GM19438 (cell line): ENCODE results near the gene CSRP2.

ENCODE experiments used
- ATAC-seq: cut with Tn5 transposase; IDR thresholded peaks from one replicate; pipeline ENCODE4 v1.9.1; 2021; ENCODE audit warnings: low read depth; ENCODE audit not compliant: unreplicated experiment

Gene CSRP2

DNA sequence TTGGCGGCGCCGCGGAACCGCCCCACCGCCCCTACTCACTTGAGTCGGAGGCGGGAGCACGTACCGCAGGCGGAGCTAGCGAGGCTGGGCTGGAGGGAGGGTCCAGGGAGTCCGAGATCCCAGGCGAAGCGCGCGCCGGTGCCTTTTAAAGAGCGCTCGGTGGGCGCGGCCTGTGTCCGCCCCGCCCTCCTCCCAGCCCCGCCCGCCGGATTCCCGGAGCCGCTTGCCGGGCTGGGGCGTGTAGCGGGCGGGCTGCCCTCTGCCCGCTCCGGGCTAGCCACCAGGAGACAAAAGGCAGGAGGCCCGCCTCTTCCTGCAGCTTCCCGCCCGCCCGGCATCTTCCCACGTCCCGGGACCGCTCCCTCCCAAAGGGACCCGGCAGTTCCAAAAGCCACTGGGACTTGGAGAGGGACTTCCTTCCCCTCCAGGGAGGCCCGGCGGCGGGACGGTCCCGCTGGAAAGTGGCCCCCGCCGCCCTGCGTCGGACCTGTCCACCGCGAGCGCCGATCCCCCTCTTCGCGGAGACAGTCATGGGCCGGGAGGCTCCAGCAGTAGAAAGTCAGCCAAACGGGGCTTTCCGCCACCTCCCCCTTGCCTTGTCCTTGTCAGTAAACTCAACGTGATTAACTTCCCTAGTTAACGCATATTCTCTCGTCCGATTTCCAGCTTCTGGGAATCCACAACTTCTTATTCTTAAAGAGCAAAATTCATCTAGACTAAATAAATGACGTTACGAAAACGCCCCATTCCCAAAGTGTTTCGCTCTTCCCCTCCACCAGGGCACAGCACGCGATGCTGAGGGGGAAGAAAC, at the start of gene CSRP2:
Gene CSRP2, minus strand, starts transcription at position 121 of the 811 bp plus-strand sequence. CDS start 12,759 bp downstream, outside the sequence.
- ATAC-seq = peak; percentile 94

DNA sequence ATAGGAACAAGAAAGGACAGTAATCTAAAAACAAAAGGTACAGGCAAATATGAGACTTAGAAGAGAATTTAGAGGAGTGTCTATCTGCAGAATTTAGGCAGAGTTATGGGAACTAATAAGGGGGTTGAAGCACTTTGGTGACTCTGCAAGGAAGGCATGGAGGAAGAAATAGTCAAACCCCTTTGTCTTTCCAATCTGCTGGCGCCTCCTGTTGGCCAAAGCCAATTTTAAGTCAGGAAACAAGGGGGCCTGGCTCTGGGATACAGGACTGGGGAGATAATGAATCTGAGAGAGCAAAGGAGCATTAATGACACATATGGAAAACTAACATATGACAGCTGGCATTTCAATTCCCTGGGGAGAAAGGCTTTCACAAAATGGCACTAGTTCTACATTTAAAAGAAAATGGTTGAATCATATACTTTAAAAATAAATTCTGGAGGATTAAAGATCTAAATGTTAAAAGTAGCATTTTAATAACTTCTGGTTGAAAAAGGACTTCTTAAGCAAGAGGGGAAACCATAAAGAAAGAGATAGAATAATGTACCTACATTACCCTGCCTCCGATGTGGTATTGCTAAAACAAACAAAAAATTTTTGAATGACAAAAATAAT, 48.5 kb upstream of the CSRP2 start:
- ATAC-seq = no peak

DNA sequence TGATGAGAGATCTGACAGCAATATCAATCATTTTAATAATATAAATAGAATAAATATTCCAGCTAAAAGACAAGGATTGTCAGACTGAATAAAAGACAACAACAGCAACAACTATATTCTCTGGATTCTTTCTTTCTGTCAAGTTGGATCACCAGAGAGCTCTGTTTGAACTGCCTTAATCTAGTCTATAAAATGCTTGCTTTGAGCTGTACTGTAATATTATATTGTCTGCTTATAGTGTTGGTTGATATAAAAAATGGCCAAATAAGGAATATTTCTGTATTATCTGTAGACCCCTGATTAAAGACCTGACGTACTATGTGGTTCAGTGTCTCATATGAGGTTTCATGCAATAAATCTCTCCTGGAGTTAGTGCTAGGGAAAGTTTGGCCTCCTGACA, 46.3 kb upstream of the CSRP2 start:
- no peak for ATAC-seq

DNA sequence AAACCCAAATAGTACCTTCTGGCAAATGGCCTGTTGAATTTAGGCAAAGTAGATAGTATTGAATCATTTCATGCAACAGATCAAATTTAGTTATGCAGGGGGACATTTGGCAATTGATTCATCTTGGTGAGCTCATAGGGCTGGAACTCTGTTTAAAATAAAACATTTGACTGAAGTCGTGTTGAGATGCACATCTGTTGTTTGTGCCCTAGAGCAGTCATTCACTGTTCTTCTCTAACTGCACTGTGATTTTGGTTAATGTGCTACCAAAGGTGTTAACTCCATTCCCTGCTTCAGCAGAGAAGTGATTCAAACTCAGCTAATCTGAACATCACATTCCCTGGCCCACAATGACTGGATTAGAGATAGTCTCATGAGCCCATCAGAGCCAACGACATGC, 44.0 kb upstream of the CSRP2 start:
- no peak for ATAC-seq

DNA sequence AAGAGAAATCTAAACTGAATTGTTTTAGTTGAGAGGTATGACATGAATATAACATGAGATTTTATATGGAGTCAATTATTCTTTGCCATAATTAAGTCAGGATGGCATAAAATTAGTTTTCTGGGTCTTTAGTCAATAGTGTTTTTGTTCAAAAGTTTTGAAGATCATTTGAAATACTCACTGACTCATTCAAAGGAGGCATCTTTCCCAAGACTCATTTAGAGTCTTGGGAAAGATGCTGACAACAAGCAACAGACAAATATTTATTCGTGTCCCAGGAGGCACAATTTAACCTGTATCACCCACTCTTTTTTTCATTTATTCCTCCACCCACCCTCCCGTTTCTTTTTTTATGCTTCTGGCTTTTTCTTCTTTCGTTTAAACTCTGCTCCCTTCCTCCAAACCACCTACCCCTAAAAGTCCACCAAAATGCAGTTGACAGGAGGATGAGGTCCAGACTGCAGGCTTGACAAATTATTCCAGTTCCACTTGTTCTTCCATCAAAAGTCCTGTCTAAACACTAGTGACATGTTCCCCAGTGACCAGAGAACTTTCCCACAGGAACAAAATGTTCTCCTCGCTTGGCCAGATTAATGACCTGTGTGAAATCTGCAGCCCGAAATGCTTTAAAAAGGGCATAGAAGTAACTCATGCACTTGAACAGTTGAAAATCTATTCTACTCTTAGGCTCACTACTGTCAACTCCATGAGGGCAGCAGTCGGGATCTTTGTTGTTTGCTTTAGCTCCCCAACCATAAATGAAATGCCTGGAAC, 43.3 kb upstream of the CSRP2 start:
- no peak for ATAC-seq

DNA sequence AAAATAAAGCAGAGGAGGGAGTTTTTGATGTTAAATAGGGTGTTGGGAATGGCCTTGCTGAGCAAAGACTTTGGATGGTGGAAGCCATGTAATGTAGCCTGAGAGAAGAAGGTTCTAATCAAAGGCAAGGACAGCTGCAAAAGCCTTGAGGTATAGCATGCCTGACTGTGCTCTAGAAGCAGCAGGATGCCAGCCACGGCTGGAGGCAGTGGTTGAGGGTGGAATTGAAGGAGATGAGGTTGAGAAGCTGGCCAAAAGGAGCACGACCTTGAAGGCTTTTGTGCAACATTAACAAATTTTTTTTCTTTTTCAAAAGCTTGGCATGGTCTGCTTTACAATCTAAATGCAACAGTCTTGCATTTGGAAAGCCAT, 42.3 kb upstream of the CSRP2 start:
- ATAC-seq = no peak

DNA sequence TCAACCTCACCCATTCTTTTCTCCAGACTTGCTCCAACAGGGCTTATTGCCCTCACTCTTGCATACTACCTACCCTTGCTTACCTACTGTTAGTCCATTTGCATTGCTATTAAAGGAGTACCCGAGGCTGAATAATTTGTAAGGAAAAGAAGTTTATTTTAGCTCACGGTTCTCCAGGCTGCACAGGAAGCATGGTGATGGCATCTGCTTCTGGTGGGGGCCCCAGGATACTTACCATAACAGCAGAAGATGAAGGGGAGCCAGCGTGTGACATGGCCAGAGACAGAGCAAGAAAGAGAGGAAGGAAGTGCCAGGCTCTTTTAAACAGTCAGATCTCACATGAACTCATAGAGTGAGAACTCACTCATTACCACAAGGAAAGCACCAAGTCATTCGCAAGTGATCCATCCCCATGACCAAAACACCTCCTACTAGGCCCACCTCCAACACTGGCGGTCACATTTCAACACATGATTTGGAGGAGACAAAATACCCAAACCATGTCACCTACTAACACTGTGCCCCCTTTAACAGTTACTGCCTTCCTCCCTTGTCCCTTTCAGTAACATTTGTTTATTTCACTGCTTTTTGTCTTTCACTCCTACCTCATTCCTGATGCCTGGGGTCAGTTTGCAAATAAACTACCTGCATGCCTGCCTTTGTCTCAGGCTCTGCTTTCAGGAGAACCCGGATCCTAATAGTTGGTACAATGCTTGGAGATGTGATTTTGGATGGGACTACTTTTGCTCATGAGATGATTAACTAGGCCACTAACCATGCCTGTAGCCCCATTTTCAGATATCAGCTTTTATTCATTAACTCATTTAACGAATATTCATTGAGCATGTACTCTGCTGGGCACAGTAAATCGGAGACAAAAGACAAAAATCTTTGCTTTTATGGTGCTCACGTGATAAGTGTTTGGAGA, 41.6 kb upstream of the CSRP2 start:
- no peak for ATAC-seq

DNA sequence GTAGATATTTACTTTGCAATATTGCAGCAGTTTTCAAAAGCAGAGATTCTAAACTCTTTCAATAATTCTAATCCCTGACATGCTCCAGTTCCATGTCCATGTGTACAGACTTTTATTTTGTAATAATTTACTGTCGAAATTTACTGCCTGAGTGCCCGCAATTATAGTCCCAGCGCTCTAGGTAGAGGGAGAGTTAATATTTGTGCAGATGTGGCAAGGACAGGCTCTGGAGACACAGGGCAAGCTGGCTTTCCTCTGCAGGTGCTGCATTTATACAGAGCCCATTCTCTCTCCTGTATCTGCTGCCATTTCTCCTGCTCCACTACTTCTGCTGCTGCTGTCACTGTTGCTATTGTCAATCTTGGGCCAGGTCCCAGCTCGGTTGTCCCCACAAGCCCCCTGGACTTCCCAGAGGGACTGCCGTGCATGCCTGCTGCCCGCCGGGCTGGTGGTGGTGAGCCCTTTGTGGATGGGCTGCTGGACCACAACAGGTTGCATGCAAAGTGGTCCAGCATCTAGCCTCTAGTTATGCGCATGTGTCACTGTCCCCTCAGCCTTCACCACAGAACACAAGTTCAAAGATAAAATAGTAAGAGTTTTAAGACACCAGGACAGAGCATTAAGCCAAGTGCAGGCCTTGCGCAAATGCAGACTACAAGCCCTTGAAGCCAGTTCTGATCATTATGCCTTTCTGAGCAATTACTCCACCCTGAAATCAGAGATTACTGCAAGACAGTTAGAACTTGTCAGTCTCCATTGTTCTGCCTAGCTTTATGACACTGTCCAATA, 40.8 kb upstream of the CSRP2 start:
- no peak for ATAC-seq

DNA sequence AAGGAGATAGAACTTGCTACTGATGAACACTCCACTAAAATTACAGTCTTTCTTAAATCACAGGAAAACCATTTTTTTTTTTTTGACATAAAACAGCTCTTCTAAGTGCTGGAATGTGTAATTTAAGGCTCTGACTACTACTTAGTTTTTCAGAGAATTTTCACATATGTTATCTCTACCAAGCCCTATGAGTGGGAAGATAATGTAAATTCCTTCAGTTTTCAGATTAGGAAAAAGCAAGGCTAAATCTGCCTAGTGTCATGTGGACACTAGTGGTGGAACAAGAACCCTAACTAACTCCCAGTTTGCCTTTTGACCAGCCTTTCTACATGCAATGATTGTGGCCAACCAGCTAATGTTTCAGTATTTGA, 37.3 kb upstream of the CSRP2 start:
- no peak for ATAC-seq

DNA sequence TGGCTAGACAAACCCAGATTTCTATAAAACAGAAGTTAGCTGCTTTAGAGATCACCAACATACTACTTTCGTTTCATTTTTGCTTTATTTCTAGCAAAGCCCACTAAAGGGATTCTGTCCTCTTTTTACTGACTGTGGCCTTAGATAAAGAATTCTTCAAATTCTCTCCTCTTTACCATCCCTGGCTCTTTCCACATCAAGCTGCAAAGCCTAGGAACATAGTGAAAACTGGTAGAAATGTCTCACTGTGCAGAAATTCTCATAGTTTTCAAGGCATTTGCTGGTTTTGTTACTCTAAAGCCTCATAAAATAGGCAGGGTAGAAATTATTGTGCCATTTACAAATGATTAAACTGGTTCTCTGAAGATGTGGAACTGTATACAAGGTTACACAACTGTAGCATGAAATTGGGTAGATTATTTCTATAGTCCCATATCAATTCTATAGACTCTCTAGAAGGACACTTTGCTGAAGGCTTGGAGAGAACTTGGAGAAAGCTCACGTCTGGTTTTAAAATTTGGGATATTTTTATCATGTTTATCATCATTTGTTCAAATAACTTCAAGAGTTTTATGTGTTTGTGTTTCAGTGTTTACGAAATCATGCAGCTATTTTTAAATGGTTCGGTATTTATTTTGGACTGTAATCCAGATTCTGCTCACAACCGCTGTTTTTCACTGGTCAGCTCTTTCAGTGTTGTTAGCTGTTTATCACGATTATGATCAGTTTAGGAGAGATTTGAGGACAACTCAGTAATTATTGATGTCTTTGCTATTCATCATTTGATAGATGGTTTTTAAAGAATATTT, 36.7 kb upstream of the CSRP2 start:
- ATAC-seq = no peak

DNA sequence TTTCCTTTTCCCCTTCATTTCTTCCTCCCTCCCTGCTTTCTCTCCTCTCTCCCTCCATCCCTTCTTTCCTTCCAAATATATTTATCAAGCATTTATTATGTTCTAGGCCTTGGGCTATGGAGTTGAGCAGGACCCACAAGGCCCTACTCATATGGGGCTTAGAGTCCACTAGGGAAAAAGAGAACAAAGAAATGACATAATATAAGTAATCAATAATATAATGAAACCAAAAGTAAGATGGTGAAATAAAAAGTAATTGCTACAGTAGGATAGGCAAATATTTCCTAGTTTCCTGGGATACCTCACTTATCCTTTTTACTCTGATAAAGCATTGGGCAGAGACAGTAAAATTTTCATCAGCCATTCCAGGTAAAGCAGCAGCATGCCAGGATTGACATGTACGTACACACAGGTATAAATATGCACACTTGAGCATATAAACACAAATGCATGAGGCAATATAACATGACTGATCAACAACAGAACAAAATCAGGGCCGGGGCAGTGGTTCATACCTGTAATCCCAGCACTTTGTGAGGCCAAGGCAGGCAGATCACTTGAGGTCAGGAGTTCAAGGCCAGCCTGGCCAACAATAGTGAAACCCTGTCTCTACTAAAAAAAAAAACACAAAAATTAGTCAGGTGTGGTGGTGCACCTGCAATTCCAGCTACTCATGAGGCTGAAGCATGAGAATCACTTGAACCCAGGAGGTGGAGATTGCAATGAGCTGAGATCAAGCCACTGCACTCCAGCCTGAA, 35.5 kb upstream of the CSRP2 start:
- ATAC-seq = no peak

DNA sequence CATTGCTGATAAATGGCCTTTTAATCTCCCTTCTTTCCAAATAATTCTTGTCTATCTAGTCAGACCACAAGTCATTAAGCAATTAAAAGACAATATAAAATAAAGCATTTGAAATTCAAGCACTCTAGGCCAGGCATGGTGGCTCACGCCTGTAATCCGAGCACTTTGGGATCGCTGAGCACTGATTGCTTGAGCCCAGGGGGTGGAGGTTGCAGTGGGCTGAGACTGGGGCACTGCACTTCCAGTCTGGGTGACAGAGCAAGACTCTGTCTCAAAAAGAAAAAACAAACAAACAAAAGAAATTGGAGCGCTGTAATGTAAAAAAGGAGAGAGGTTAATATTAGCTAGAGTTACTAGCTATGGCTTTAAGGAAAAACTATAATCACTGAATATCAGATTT, 30.5 kb upstream of the CSRP2 start:
- ATAC-seq = no peak

DNA sequence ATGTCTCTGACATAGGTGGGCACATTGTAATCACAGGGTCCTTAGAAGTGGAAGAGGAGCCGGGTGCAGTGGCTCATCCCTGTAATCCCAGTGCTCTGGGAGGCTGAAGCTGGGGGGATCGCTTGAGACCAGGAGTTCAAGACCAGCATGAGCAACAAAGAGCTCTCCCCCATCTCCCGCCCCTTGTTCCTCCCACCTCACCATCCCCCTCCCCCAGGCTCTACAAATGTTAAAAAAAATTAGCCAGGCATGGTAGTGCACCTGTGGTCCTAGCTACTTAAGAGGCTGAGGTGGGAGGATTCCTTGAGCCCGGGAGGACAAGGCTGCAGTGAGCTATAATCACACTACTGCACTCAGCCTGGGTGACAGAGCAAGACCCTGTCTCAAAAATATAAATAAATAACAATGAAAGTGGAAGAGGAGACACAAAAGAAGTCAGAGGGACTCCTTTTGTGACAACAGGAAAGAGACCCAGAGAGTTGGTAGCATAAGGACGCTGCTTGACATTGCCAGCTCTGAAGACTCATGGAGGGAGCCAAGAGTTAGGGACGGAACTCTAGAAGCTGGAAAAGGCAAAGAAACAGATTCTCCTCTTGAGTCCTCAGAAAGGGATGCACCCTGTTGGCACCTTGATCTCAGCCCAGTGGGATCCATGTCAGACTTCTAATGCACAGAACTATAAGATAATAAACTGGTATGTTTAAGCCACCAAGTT, 29.6 kb upstream of the CSRP2 start:
- ATAC-seq = no peak

DNA sequence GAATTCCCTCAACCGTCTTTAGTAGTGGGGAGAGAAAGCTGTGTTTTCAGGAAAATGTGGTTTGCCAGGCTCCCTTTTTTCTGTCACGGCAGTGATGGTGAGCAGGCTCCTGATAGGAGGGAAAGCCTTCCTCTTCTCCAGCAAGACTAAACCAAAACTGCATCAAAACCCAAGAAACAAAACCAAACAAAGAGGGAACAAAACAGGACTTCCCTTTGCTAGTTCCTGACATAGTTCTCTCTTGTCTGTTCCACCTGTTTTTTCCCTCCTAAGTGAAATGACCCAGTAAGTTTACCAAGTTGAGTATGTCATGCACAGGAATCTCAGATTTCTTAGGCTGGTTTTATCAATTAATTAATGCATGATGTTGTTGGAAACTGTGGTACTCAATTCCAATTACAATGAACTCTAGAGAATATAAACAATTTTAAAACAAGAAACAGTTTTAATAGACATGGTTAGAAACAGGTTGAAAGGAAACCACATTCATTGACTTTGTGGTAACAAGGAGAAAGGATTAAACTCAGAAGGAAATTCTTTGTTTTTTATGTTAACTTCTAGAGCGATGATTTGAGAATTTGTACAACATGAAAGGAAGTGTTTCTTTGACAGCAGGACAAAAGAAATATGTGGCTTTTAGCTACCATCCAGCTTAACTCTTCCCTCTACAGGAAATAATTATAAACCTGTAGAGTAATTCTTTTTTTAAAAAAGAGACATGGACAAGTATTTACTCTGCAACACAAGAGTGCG, 23.0 kb upstream of the CSRP2 start:
- no peak for ATAC-seq

DNA sequence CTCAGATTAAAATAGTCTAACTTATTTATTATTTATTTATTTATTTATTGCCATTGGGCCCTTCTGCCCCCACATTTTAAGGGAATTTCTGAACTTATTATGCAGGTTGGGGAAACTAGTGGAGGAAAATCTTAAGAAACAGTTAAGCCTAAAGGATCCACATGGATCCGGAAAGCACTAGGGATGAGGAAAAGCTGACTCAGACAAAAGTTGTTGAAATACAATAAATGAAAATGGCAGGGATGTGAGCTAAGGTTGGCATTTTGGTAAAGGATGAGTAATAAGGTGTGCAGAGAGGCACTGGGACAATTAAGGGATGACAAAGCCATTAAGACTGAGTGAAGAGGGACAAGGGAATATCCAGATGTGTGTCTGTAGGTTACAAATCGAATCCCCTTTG, 20.7 kb upstream of the CSRP2 start:
- no peak for ATAC-seq

DNA sequence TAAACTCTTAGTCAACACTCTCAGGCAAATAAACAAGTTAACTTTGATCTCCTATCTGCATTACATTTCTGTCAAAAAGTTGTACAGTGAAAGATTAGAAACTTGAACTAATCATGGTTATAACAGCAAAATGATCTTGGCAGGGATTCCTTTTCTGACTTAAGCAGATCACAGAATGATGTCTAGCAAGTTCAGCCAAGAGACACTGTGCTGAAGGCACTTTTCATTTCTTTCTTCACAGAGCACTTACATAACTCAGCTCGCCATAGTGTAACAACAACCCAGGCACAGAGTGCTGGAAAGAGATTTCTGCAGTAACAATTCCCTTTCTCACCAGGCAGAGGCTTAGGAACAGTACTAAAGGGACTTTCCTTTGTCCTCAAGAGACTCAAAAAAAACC, 19.6 kb upstream of the CSRP2 start:
- no peak for ATAC-seq

DNA sequence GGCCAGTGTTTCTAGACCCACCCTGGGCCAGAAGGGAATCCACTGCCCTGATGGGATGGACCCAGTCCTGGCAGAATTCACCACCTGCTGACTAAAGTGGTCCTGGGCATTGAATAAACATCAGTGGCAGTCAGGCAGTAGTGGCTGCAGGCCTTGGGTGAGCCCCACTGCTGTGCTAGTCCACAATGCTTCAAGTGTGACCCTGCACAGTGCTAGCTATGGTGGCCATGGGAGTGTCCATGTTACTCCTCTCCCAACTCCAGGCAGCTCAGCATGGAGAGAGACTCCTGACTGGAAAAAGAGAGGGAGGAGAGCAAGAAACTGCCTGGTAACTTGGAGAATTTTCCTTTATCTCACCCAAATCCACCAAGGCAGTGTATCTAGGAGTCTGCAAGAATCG, 17.5 kb upstream of the CSRP2 start:
- ATAC-seq = no peak
